Dermis blood vessel endothelial cell (primary cell): Measurements from ENCODE around the gene MESD. TPM values are rescaled to one million over a fixed set of nuclear protein-coding genes. Genes with fewer than 3 reads are reported as not detected.

ENCODE experiments used
- total RNA-seq: library from RNA; depleted of rRNA; stranded (reverse); fragments of >200 nt; gene quantifications from 2 replicates; pipeline ENCODE4 v1.2.3, GENCODE V29; 2014

MESD gene
- total RNA-seq, 1 donor from 2014 or later = 17.0 TPM

Other genes starting within 250 kb of the MESD start
- gene CEMIP, start 210.4 kb downstream of the MESD start, total RNA-seq = 0.51 and 0.85 TPM in 2 replicates
- 20.8 and 25.4 TPM in 2 replicates for gene TLNRD1, start 11.1 kb upstream of the MESD start, total RNA-seq
- 0.23 and 0.34 TPM in 2 replicates for gene CFAP161, start 144.5 kb upstream of the MESD start, total RNA-seq
- gene IL16, start 207.1 kb upstream of the MESD start, total RNA-seq = 2.6 and 3.6 TPM in 2 replicates